OCI-LY3 (cell line): ENCODE measurements around the gene EML3.
"Not testable (repeated sequence)": the region's sequence is repeated elsewhere in the genome, so short reads cannot be mapped to it uniquely, and the experiment has no call there.

Source experiments
- H2AFZ ChIP-seq: fragments of 200-600, 300-600 bp; shearing (Covaris generic); 2 replicates; pipeline ENCODE4 v1.6.0; 2014; ENCODE audit warnings: antibody characterized with exemption, low read depth, low read length
- H3K27ac ChIP-seq: fragments of 200-600, 300-600 bp; sonication (generic); 2 replicates; pipeline ENCODE4 v1.5.1; 2014; ENCODE audit warnings: mild to moderate bottlenecking, low read length, moderate library complexity, mixed read lengths
- H3K27me3 ChIP-seq: fragments of 200-600, 300-600 bp; sonication (generic); 2 replicates; pipeline ENCODE4 v1.6.1; 2014; ENCODE audit warnings: low read depth, low read length, mixed read lengths
- H3K36me3 ChIP-seq: fragments of 200-600, 300-600 bp; sonication (generic); replicated peaks from 2 replicates; pipeline ENCODE3; 2014; ENCODE audit warnings: low read depth, low read length, mixed read lengths
- H3K4me1 ChIP-seq: fragments of 300-600, 200-600 bp; sonication (generic); 2 replicates; pipeline ENCODE4 v1.6.1; 2014; ENCODE audit warnings: low read length, mixed read lengths
- H3K4me2 ChIP-seq: fragments of 200-600, 300-600 bp; sonication (generic); 2 replicates; pipeline ENCODE4 v1.6.1; 2014; ENCODE audit warnings: low read length, mixed read lengths
- H3K4me3 ChIP-seq: fragments of 300-600, 200-600 bp; sonication (generic); 2 replicates; pipeline ENCODE4 v1.5.1; 2014; ENCODE audit warnings: antibody characterized with exemption, mild to moderate bottlenecking, low read length, moderate library complexity
- H3K79me2 ChIP-seq: fragments of 300-600, 200-600 bp; shearing (Covaris generic); 2 replicates; pipeline ENCODE4 v1.6.1; 2014; ENCODE audit warnings: mild to moderate bottlenecking, low read length, mixed read lengths
- H3K9ac ChIP-seq: fragments of 300-600, 200-600 bp; shearing (Covaris generic); 2 replicates; pipeline ENCODE4 v1.6.0; 2014; ENCODE audit warnings: mild to moderate bottlenecking, low read length, moderate library complexity
- H3K9me3 ChIP-seq: fragments of 200-600, 300-600 bp; shearing (Covaris generic); 2 replicates; pipeline ENCODE4 v1.6.1; 2014; ENCODE audit warnings: low read length, mixed read lengths; ENCODE audit not compliant: insufficient read depth
- H4K20me1 ChIP-seq: fragments of 200-600, 300-600 bp; sonication (generic); 2 replicates; pipeline ENCODE4 v1.6.1; 2016; ENCODE audit warnings: low read length, mixed read lengths; ENCODE audit not compliant: insufficient read depth
- CTCF ChIP-seq: fragments of 200-600, 300-600 bp; sonication (generic); IDR thresholded peaks from 2 replicates; pipeline ENCODE4 v1.5.1; 2014; ENCODE audit warnings: antibody characterized with exemption, low read length, low read depth
- EZH2phosphoT487 ChIP-seq: fragments of 200-600 bp; shearing (Covaris generic); IDR thresholded peaks from 2 replicates; pipeline ENCODE4 v1.6.1; 2018; ENCODE audit warnings: antibody characterized with exemption, mixed run types, low read depth

Gene EML3

GRCh38 chr11:62627713-62628112 lies 15.1 kb upstream of the EML3 start:
- no peak overlapping the region for H3K4me2 ChIP-seq

GRCh38 chr11:62622476-62623089 lies 10.0 kb upstream of the EML3 start:
- Histone ChIP-seq H2AFZ (peak overlapping the region; percentile 19; the same call in 1 of the 2 replicates), H3K79me2 (peaks cover 19% of the 10 kb centered on the region), H3K4me2 (peak overlapping the region; percentile 100), H4K20me1 (no peaks in the 10 kb centered on the region), H3K4me1 (peaks cover 14% of the 10 kb centered on the region), H3K27me3 (no peaks in the 10 kb centered on the region), H3K9ac (peak overlapping the region; percentile 40; the same call in 1 of the 2 replicates), H3K9me3 (no peaks in the 10 kb centered on the region), H3K4me3 (peak overlapping the region; percentile 83), H3K36me3 (peaks cover 35% of the 10 kb centered on the region), H3K27ac (peak overlapping the region; percentile 77)
- TF ChIP-seq CTCF (no peak), EZH2phosphoT487 (no peak)

More at GRCh38 chr11:62627713-62628112, 15.1 kb upstream of the EML3 start:
- no peak overlapping the region for H3K9ac ChIP-seq
- no peaks in the 10 kb centered on the region for H3K27me3 ChIP-seq
- no peaks in the 10 kb centered on the region for H4K20me1 ChIP-seq
- no peaks in the 10 kb centered on the region for H3K79me2 ChIP-seq
- peaks cover 56% of the 10 kb centered on the region for H3K36me3 ChIP-seq
- no peak overlapping the region for H3K4me3 ChIP-seq
- no peak overlapping the region for H2AFZ ChIP-seq
- no peak overlapping the region for H3K27ac ChIP-seq
- H3K9me3 ChIP-seq = no peaks in the 10 kb centered on the region
- H3K4me1 ChIP-seq = no peaks in the 10 kb centered on the region
- TF ChIP-seq CTCF (no peak), EZH2phosphoT487 (no peak)

- Histone ChIP-seq H3K9ac (peak within 1 kb of the TSS; percentile 87), H3K27me3 (no peaks in the 10 kb centered on the region), H3K9me3 (no peaks in the 10 kb centered on the region), H3K4me3 (peak within 1 kb of the TSS; percentile 83), H3K36me3 (peaks cover 31% of the 10 kb centered on the region), H3K27ac (peak within 1 kb of the TSS; percentile 77), H3K4me2 (peak within 1 kb of the TSS; percentile 100), H3K79me2 (peaks cover 19% of the 10 kb centered on the region), H2AFZ (peak within 1 kb of the TSS; percentile 19; the same call in 1 of the 2 replicates), H4K20me1 (no peaks in the 10 kb centered on the region), H3K4me1 (peaks cover 14% of the 10 kb centered on the region)
- TF ChIP-seq CTCF (no peak), EZH2phosphoT487 (no peak)
Measured at GRCh38 chr11:62621567-62622470, 9.2 kb upstream of the EML3 start, which contains the start of gene B3GAT3. Gene B3GAT3 (minus strand): TSS chr11:62621986. CDS start chr11:62621947, 39 bp downstream.

GRCh38 chr11:62621027-62621566 lies 8.5 kb upstream of the EML3 start:
- H2AFZ ChIP-seq = peak overlapping the region; percentile 6; the same call in 1 of the 2 replicates
- H3K9ac ChIP-seq = peak overlapping the region; percentile 87
- H3K27ac ChIP-seq = peak overlapping the region; percentile 77
- peak overlapping the region; percentile 100 for H3K4me2 ChIP-seq
- no peaks in the 10 kb centered on the region for H4K20me1 ChIP-seq
- H3K27me3 ChIP-seq = no peaks in the 10 kb centered on the region
- TF ChIP-seq EZH2phosphoT487 = no peak
- TF ChIP-seq CTCF = no peak
- H3K36me3 ChIP-seq = peaks cover 24% of the 10 kb centered on the region
- H3K4me1 ChIP-seq = peaks cover 14% of the 10 kb centered on the region
- H3K79me2 ChIP-seq = peaks cover 19% of the 10 kb centered on the region
- H3K4me3 ChIP-seq = peak overlapping the region; percentile 83
- H3K9me3 ChIP-seq = no peaks in the 10 kb centered on the region

GRCh38 chr11:62616957-62617356 lies 4.4 kb upstream of the EML3 start:
- Histone ChIP-seq H3K36me3 (peaks cover 19% of the 10 kb centered on the region), H3K79me2 (peaks cover 19% of the 10 kb centered on the region)
- H3K4me3 ChIP-seq, H4K20me1 ChIP-seq, H3K9ac ChIP-seq, H3K27me3 ChIP-seq, H3K9me3 ChIP-seq, H3K27ac ChIP-seq, H3K4me1 ChIP-seq, H3K4me2 ChIP-seq, H2AFZ ChIP-seq: not testable (repeated sequence)
